ENCODE measurements around the gene ST3GAL4.

Gene ST3GAL4

DNA sequence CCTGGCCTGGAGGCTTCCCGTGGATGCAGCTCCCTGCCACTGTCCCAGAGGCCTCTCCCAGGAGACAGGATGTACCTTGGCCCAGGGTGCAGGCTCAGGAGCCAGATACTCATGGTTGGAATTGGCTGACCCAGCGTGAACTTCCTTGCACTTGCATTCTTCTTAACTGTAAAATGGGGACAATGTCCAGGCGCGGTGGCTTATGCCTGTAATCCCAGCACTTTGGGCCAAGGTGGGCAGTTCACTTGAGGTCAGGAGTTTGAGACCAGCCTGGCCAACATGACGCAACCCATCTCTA is 20.1 kb upstream of the ST3GAL4 start:
- POLR2A ChIA-PET: no interaction called here
- Histone ChIP-seq H3K36me3 (ENCODE audit: control insufficient read depth in 4 of 4, insufficient read depth in 4 of 4, low read length in 3 of 4) (peaks cover 5 to 63% (median 33%) of the 10 kb centered on the region in 4 experiments), H3K4me1 (ENCODE audit: control extremely low read depth in 1 of 4, control insufficient read depth in 4 of 4, insufficient read depth in 4 of 4, low read length in 3 of 4) (peaks cover 0 to 44% (median 29%) of the 10 kb centered on the region in 4 experiments), H3K4me3 (ENCODE audit: control insufficient read depth in 1 of 7, extremely low read depth in 1 of 7, insufficient read depth in 4 of 7, low read depth in 2 of 7, low read length in 6 of 7) (peak overlapping the region in 1 of 7 experiments; percentile 1), H3K27ac (ENCODE audit: insufficient read depth in 1 of 2, low read depth in 1 of 2, low read length in 2 of 2, poor library complexity in 1 of 2, severe bottlenecking in 2 of 2) (no peak overlapping the region), H3K9me3 (ENCODE audit: control extremely low read depth in 1 of 5, control insufficient read depth in 4 of 5, insufficient read depth in 2 of 5, low read depth in 1 of 5, low read length in 4 of 5) (no peaks in the 10 kb centered on the region), H3K27me3 (replicated peaks in 2 of 5; ENCODE audit: control insufficient read depth in 4 of 5, insufficient read depth in 5 of 5, low read length in 4 of 5) (no peaks in the 10 kb centered on the region)
- CTCF ChIA-PET: interaction anchor here (0.6 to 1.6 kb wide), 5 partner anchors 10 to 57 kb away, joined by 3 to 7 read pairs (median 4); no protein-coding TSS in a partner anchor
- 98% methylated on average over 4 of the region's 5 CpGs for WGBS (ENCODE audit: insufficient coverage)
- DNase-seq: no peak

DNA sequence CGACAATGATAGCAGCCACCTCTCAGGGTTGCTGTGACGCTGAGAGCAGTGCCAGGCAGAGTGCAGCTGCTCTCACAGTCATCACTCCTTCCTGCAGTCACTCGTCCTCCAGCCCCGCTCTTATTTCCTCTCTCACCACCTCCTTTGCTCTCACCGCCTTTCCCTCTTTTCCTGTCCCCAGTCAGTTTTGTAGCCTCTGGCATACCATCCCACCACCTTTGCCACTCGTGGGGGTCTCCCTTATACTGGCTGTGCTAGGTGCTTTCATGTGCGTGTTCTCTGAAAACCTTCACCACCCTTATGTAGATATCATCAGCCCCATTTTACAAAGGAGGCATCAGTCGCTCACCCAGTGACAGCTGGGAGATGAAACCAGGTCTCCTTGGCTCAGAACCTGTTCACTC is 19.3 kb upstream of the ST3GAL4 start:
- POLR2A ChIA-PET: interaction anchor here (0.6 kb wide), 1 partner anchor 66 kb away, joined by 4 read pairs; no protein-coding TSS in a partner anchor
- WGBS (ENCODE audit: insufficient coverage): 8% methylated on average over 6 of the region's 8 CpGs
- H3K27ac ChIP-seq (ENCODE audit: insufficient read depth in 1 of 2, low read depth in 1 of 2, low read length in 2 of 2, poor library complexity in 1 of 2, severe bottlenecking in 2 of 2): peak overlapping the region in 1 of 2 experiments; percentile 29

DNA sequence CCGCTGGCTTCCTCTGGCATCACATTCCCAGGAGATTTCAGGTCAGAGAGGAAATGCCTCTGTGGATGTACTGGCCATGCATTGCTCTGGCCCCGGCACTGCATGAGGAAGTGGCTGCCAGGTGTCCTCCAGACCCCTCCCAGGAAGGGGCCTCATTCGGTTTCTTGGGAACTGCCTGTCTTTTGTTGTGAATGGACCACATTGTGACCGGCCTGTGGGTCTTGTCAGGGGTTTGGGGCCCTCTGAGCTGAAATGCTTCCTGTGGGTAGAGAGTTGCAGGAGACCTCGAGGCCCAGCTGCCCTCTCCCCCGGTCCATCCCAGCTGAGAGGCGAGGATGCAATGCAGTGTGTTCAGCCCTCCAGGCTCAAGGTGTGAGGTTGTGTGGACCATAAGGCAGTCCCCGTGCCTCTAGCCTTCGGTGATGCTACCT is 18.8 kb upstream of the ST3GAL4 start:
- POLR2A ChIA-PET: interaction anchor here (0.6 to 1.2 kb wide), 2 partner anchors 9 to 67 kb away, joined by 3 to 4 read pairs; no protein-coding TSS in a partner anchor
- WGBS (ENCODE audit: insufficient coverage): 13% methylated on average over 5 of the region's 9 CpGs
- H3K27me3 ChIP-seq (replicated peaks in 2 of 5; ENCODE audit: control insufficient read depth in 4 of 5, insufficient read depth in 5 of 5, low read length in 4 of 5): no peaks in the 10 kb centered on the region
- H3K4me1 ChIP-seq (ENCODE audit: control extremely low read depth in 1 of 4, control insufficient read depth in 4 of 4, insufficient read depth in 4 of 4, low read length in 3 of 4): peaks cover 0 to 57% (median 39%) of the 10 kb centered on the region in 4 experiments
- CTCF ChIA-PET: interaction anchor here (0.8 to 2.2 kb wide), 7 partner anchors 15 to 87 kb away, joined by 3 to 6 read pairs (median 3); partner anchors contain the start of gene ST3GAL4
- H3K36me3 ChIP-seq (ENCODE audit: control insufficient read depth in 4 of 4, insufficient read depth in 4 of 4, low read length in 3 of 4): peaks cover 5 to 61% (median 30%) of the 10 kb centered on the region in 4 experiments
- no peaks in the 10 kb centered on the region for H3K9me3 ChIP-seq (ENCODE audit: control extremely low read depth in 1 of 5, control insufficient read depth in 4 of 5, insufficient read depth in 2 of 5, low read depth in 1 of 5, low read length in 4 of 5)
- peak in 2 of 3 donors; percentile 38 to 50 for DNase-seq
- peak overlapping the region in 1 of 2 experiments; percentile 29 for H3K27ac ChIP-seq (ENCODE audit: insufficient read depth in 1 of 2, low read depth in 1 of 2, low read length in 2 of 2, poor library complexity in 1 of 2, severe bottlenecking in 2 of 2)
- H3K4me3 ChIP-seq (ENCODE audit: control insufficient read depth in 1 of 7, extremely low read depth in 1 of 7, insufficient read depth in 4 of 7, low read depth in 2 of 7, low read length in 6 of 7): peak overlapping the region in 1 of 7 experiments; percentile 41

More for the DNA sequence above, 19.3 kb upstream of the ST3GAL4 start:
- H3K4me3 ChIP-seq (ENCODE audit: control insufficient read depth in 1 of 7, extremely low read depth in 1 of 7, insufficient read depth in 4 of 7, low read depth in 2 of 7, low read length in 6 of 7): peak overlapping the region in 2 of 7 experiments; percentile 33 to 41
- DNase-seq: peak in 2 of 3 donors; percentile 76 to 82
- CTCF ChIA-PET: interaction anchor here (1.4 to 1.6 kb wide), 5 partner anchors 16 to 87 kb away, joined by 3 to 7 read pairs (median 4); no protein-coding TSS in a partner anchor
- H3K27me3 ChIP-seq (replicated peaks in 2 of 5; ENCODE audit: control insufficient read depth in 4 of 5, insufficient read depth in 5 of 5, low read length in 4 of 5): no peaks in the 10 kb centered on the region
- no peaks in the 10 kb centered on the region for H3K9me3 ChIP-seq (ENCODE audit: control extremely low read depth in 1 of 5, control insufficient read depth in 4 of 5, insufficient read depth in 2 of 5, low read depth in 1 of 5, low read length in 4 of 5)
- peaks cover 0 to 51% (median 34%) of the 10 kb centered on the region in 4 experiments for H3K4me1 ChIP-seq (ENCODE audit: control extremely low read depth in 1 of 4, control insufficient read depth in 4 of 4, insufficient read depth in 4 of 4, low read length in 3 of 4)
- peaks cover 5 to 62% (median 32%) of the 10 kb centered on the region in 4 experiments for H3K36me3 ChIP-seq (ENCODE audit: control insufficient read depth in 4 of 4, insufficient read depth in 4 of 4, low read length in 3 of 4)

DNA sequence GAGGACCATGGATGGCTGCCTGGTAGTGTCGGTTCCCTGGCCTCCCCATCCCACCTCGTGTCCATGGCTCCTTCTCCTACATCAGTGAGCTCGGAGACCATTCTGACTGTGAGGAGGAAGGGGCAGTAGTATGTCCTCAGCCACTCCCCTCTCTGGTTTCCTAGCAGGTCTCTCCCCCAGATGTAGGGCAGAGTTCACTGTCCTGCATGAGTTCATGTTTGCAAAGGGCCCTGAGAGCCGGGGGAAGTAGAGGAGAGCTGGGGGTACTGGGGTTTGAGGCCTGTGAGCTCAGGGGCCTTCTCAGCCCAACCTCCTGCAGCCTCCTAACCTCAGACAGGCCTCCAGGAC is 18.4 kb upstream of the ST3GAL4 start:
- CTCF ChIA-PET: interaction anchor here (0.7 to 2.2 kb wide), 9 partner anchors 15 to 86 kb away, joined by 3 to 6 read pairs (median 3); partner anchors contain the start of gene ST3GAL4
- POLR2A ChIA-PET: interaction anchor here (1.2 kb wide), 1 partner anchor 9 kb away, joined by 3 read pairs; no protein-coding TSS in a partner anchor
- peaks cover 5 to 58% (median 26%) of the 10 kb centered on the region in 4 experiments for H3K36me3 ChIP-seq (ENCODE audit: control insufficient read depth in 4 of 4, insufficient read depth in 4 of 4, low read length in 3 of 4)

DNA sequence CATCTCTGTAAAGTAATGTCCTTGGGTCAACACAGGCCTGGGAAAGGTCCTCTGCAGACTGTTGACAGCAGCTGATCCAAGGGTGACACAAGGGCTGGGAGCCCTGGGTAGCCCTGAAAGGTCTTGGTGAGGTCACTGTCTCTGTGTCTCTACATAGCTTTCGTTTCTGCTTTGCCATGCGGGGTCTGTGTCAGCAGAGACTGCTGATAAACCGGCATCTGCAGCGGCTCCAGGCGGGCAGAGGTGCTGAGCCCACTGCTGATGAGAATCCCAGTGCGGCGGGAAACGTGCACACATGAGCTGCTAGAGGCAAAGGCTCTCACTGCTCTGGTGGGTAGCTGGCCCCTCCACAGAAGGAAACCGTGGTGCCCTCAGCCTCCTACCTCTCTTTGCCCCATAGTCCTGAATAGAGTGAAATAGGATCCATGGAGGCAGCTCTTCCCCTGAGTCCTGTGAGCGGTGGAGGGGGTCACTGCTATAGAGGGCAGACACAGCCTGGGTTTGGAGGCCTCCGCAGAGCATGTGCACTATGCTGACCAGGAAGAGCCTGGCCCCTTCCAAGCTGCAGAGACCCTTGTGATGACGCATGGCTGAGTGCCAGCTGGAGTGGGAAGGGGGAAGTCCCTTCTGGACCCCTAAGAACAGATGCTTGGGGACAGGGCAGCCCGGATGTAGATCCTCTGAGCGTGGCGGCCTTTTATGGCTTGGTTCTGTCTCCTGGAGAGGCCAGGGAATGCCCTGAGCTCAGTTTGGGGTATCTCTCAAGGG is 17.8 kb upstream of the ST3GAL4 start:
- 96% methylated on average over 13 of the region's 15 CpGs for WGBS (ENCODE audit: insufficient coverage)
- Histone ChIP-seq H3K4me3 (ENCODE audit: control insufficient read depth in 1 of 7, extremely low read depth in 1 of 7, insufficient read depth in 4 of 7, low read depth in 2 of 7, low read length in 6 of 7) (no peak overlapping the region), H3K27ac (ENCODE audit: insufficient read depth in 1 of 2, low read depth in 1 of 2, low read length in 2 of 2, poor library complexity in 1 of 2, severe bottlenecking in 2 of 2) (no peak overlapping the region), H3K27me3 (replicated peaks in 2 of 5; ENCODE audit: control insufficient read depth in 4 of 5, insufficient read depth in 5 of 5, low read length in 4 of 5) (no peaks in the 10 kb centered on the region), H3K9me3 (ENCODE audit: control extremely low read depth in 1 of 5, control insufficient read depth in 4 of 5, insufficient read depth in 2 of 5, low read depth in 1 of 5, low read length in 4 of 5) (no peaks in the 10 kb centered on the region), H3K4me1 (ENCODE audit: control extremely low read depth in 1 of 4, control insufficient read depth in 4 of 4, insufficient read depth in 4 of 4, low read length in 3 of 4) (peaks cover 0 to 67% (median 49%) of the 10 kb centered on the region in 4 experiments), H3K36me3 (ENCODE audit: control insufficient read depth in 4 of 4, insufficient read depth in 4 of 4, low read length in 3 of 4) (peaks cover 2 to 52% (median 23%) of the 10 kb centered on the region in 4 experiments)
- CTCF ChIA-PET: interaction anchor here (0.7 to 2.2 kb wide), 11 partner anchors 8 to 86 kb away, joined by 3 to 6 read pairs (median 3); partner anchors contain the start of gene ST3GAL4
- peak in 1 of 3 donors; percentile 30 for DNase-seq
- POLR2A ChIA-PET: interaction anchor here (1.2 kb wide), 1 partner anchor 8 kb away, joined by 3 read pairs; no protein-coding TSS in a partner anchor

More for the DNA sequence above, 18.4 kb upstream of the ST3GAL4 start:
- H3K27ac ChIP-seq (ENCODE audit: insufficient read depth in 1 of 2, low read depth in 1 of 2, low read length in 2 of 2, poor library complexity in 1 of 2, severe bottlenecking in 2 of 2): no peak overlapping the region
- 95% methylated on average over 3 of the region's 4 CpGs for WGBS (ENCODE audit: insufficient coverage)
- peaks cover 0 to 61% (median 43%) of the 10 kb centered on the region in 4 experiments for H3K4me1 ChIP-seq (ENCODE audit: control extremely low read depth in 1 of 4, control insufficient read depth in 4 of 4, insufficient read depth in 4 of 4, low read length in 3 of 4)
- no peaks in the 10 kb centered on the region for H3K27me3 ChIP-seq (replicated peaks in 2 of 5; ENCODE audit: control insufficient read depth in 4 of 5, insufficient read depth in 5 of 5, low read length in 4 of 5)
- no peak for DNase-seq
- peak overlapping the region in 1 of 7 experiments; percentile 41 for H3K4me3 ChIP-seq (ENCODE audit: control insufficient read depth in 1 of 7, extremely low read depth in 1 of 7, insufficient read depth in 4 of 7, low read depth in 2 of 7, low read length in 6 of 7)
- H3K9me3 ChIP-seq (ENCODE audit: control extremely low read depth in 1 of 5, control insufficient read depth in 4 of 5, insufficient read depth in 2 of 5, low read depth in 1 of 5, low read length in 4 of 5): no peaks in the 10 kb centered on the region

DNA sequence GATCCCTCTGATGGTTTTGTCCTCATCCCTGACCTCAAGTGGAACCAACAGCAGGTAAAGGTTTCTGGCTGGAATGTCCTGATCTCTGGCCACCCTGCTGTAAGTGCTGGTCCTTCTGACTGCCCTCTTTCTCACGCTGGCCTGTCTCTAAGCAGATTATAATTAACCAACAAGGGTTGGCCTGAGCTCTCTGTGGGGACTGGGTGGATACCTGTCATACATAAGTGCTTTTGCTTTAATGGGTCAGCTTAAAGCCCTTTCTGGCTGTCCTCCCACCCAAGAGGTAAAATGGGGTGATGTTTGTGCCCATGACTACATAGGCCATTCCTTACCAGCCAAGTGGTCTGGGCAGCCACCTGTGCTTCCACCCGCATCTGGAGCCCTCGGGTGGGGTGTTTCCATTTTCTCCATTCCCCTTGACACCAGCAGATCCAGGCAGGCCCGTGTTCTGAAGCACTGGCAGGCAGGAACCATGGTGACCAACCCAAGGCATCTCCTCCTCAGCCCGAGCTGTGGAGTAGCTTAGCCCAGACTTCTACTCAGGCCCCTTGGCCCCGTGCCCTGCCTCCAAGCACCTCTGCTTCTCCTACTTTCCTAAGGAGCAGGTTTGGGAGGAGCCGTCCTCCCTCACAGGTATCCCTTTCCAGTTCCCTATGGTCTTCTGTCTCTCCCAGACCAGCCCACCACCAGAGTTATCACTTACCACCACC is 17.0 kb upstream of the ST3GAL4 start:
- Histone ChIP-seq H3K27ac (ENCODE audit: insufficient read depth in 1 of 2, low read depth in 1 of 2, low read length in 2 of 2, poor library complexity in 1 of 2, severe bottlenecking in 2 of 2) (no peak overlapping the region), H3K36me3 (ENCODE audit: control insufficient read depth in 4 of 4, insufficient read depth in 4 of 4, low read length in 3 of 4) (peaks cover 2 to 51% (median 22%) of the 10 kb centered on the region in 4 experiments), H3K9me3 (ENCODE audit: control extremely low read depth in 1 of 5, control insufficient read depth in 4 of 5, insufficient read depth in 2 of 5, low read depth in 1 of 5, low read length in 4 of 5) (no peaks in the 10 kb centered on the region), H3K4me3 (ENCODE audit: control insufficient read depth in 1 of 7, extremely low read depth in 1 of 7, insufficient read depth in 4 of 7, low read depth in 2 of 7, low read length in 6 of 7) (no peak overlapping the region), H3K27me3 (replicated peaks in 2 of 5; ENCODE audit: control insufficient read depth in 4 of 5, insufficient read depth in 5 of 5, low read length in 4 of 5) (no peaks in the 10 kb centered on the region), H3K4me1 (ENCODE audit: control extremely low read depth in 1 of 4, control insufficient read depth in 4 of 4, insufficient read depth in 4 of 4, low read length in 3 of 4) (peaks cover 0 to 74% (median 49%) of the 10 kb centered on the region in 4 experiments)
- ChIA-PET CTCF (interaction anchor here (1.0 to 2.2 kb wide), 5 partner anchors 9 to 54 kb away, joined by 3 to 6 read pairs (median 4); partner anchors contain the start of gene ST3GAL4), POLR2A (no interaction called here)
- 100% methylated on average over 7 of the region's 7 CpGs for WGBS (ENCODE audit: insufficient coverage)
- DNase-seq: no peak
